GM12891 (cell line): ENCODE results near the gene TET3.

Source experiments
- POLR2A ChIP-seq: IDR thresholded peaks from 2 replicates; pipeline ENCODE4 v1.6.1; 2011; ENCODE audit warnings: low read depth, low read length, control low read depth
- POLR2AphosphoS5 ChIP-seq: IDR thresholded peaks from 2 replicates; pipeline ENCODE4 v1.6.1; 2011; ENCODE audit warnings: low read depth, low read length, control low read depth

- no peak for TF ChIP-seq POLR2A
- no peak for TF ChIP-seq POLR2AphosphoS5
Observed at GRCh38 chr2:73946215-73946614, 38.5 kb upstream of the TET3 start.
